ENCODE results near the gene MED15.
"Not testable (repeated sequence)": the region's sequence is repeated elsewhere in the genome, so short reads cannot be mapped to it uniquely, and the experiment has no call there.

The MED15 gene

GRCh38 chr22:20537983-20538382, 30.6 kb downstream of the MED15 start:
- Histone ChIP-seq H3K79me2 (ENCODE audit: insufficient read depth, low read length) (peaks cover 54% of the 10 kb centered on the region), H3K36me3 (ENCODE audit: insufficient read depth, low read length) (peaks cover 72% of the 10 kb centered on the region), H4K20me1 (ENCODE audit: insufficient read depth, low read length, poor library complexity, severe bottlenecking) (peaks cover 34% of the 10 kb centered on the region)

GRCh38 chr22:20538875-20539274, 31.5 kb downstream of the MED15 start:
- H3K9ac ChIP-seq (ENCODE audit: low read depth, low read length, poor library complexity, severe bottlenecking); H3K4me3 ChIP-seq (ENCODE audit: low read length, poor library complexity, severe bottlenecking); H3K4me2 ChIP-seq (ENCODE audit: low read depth, low read length, poor library complexity, severe bottlenecking); H3K4me1 ChIP-seq (ENCODE audit: insufficient read depth, low read length, poor library complexity, severe bottlenecking); H3K27me3 ChIP-seq (ENCODE audit: insufficient read depth, low read length, poor library complexity, severe bottlenecking); H3K9me2 ChIP-seq (replicated peaks; ENCODE audit: low read depth, low read length); H3K9me3 ChIP-seq (ENCODE audit: insufficient read depth, low read depth, low read length); H3F3A ChIP-seq (ENCODE audit: low read depth); H2AFZ ChIP-seq (ENCODE audit: low read length): not testable (repeated sequence)
- H3K36me3 ChIP-seq (ENCODE audit: insufficient read depth, low read length) = peaks cover 69% of the 10 kb centered on the region
- H3K79me2 ChIP-seq (ENCODE audit: insufficient read depth, low read length) = peaks cover 48% of the 10 kb centered on the region
- H4K20me1 ChIP-seq (ENCODE audit: insufficient read depth, low read length, poor library complexity, severe bottlenecking) = peaks cover 25% of the 10 kb centered on the region

More at GRCh38 chr22:20537983-20538382, 30.6 kb downstream of the MED15 start:
- Histone ChIP-seq H3K9ac (ENCODE audit: low read depth, low read length, poor library complexity, severe bottlenecking) (no peak overlapping the region), H3K4me2 (ENCODE audit: low read depth, low read length, poor library complexity, severe bottlenecking) (no peak overlapping the region), H3K9me3 (ENCODE audit: insufficient read depth, low read depth, low read length) (no peaks in the 10 kb centered on the region), H3F3A (ENCODE audit: low read depth) (no peaks in the 10 kb centered on the region), H3K4me1 (ENCODE audit: insufficient read depth, low read length, poor library complexity, severe bottlenecking) (peaks cover 4% of the 10 kb centered on the region), H3K4me3 (ENCODE audit: low read length, poor library complexity, severe bottlenecking) (no peak overlapping the region), H3K27me3 (ENCODE audit: insufficient read depth, low read length, poor library complexity, severe bottlenecking) (no peaks in the 10 kb centered on the region), H2AFZ (ENCODE audit: low read length) (no peak overlapping the region), H3K9me2 (replicated peaks; ENCODE audit: low read depth, low read length) (no peaks in the 10 kb centered on the region)
- TF ChIP-seq EZH2phosphoT487 (IDR thresholded peaks at IDR 0.05; ENCODE audit: borderline replicate concordance) (no peak), CTCF (conservative IDR thresholded peaks at IDR 0.05; ENCODE audit: low read length) (no peak)

- TF ChIP-seq EZH2phosphoT487 (IDR thresholded peaks at IDR 0.05; ENCODE audit: borderline replicate concordance) = no peak
- TF ChIP-seq CTCF (conservative IDR thresholded peaks at IDR 0.05; ENCODE audit: low read length) = no peak
- Histone ChIP-seq H3K79me2 (ENCODE audit: insufficient read depth, low read length) (peaks cover 52% of the 10 kb centered on the region), H3K4me2 (ENCODE audit: low read depth, low read length, poor library complexity, severe bottlenecking) (no peak overlapping the region), H3K4me1 (ENCODE audit: insufficient read depth, low read length, poor library complexity, severe bottlenecking) (no peaks in the 10 kb centered on the region), H3K9me2 (replicated peaks; ENCODE audit: low read depth, low read length) (no peaks in the 10 kb centered on the region), H3K36me3 (ENCODE audit: insufficient read depth, low read length) (peaks cover 78% of the 10 kb centered on the region), H2AFZ (ENCODE audit: low read length) (no peak overlapping the region), H4K20me1 (ENCODE audit: insufficient read depth, low read length, poor library complexity, severe bottlenecking) (peaks cover 24% of the 10 kb centered on the region), H3K9ac (ENCODE audit: low read depth, low read length, poor library complexity, severe bottlenecking) (no peak overlapping the region), H3K27me3 (ENCODE audit: insufficient read depth, low read length, poor library complexity, severe bottlenecking) (no peaks in the 10 kb centered on the region), H3K9me3 (ENCODE audit: insufficient read depth, low read depth, low read length) (no peaks in the 10 kb centered on the region), H3F3A (ENCODE audit: low read depth) (no peaks in the 10 kb centered on the region), H3K4me3 (ENCODE audit: low read length, poor library complexity, severe bottlenecking) (no peak overlapping the region)
Measured at GRCh38 chr22:20542055-20542454, 34.6 kb downstream of the MED15 start.

- H3K4me3 ChIP-seq (ENCODE audit: low read length, poor library complexity, severe bottlenecking) = no peak overlapping the region
- H2AFZ ChIP-seq (ENCODE audit: low read length) = no peak overlapping the region
- no peaks in the 10 kb centered on the region for H3K4me1 ChIP-seq (ENCODE audit: insufficient read depth, low read length, poor library complexity, severe bottlenecking)
- peaks cover 72% of the 10 kb centered on the region for H3K36me3 ChIP-seq (ENCODE audit: insufficient read depth, low read length)
- peaks cover 50% of the 10 kb centered on the region for H3K79me2 ChIP-seq (ENCODE audit: insufficient read depth, low read length)
- no peaks in the 10 kb centered on the region for H3F3A ChIP-seq (ENCODE audit: low read depth)
- H3K27me3 ChIP-seq (ENCODE audit: insufficient read depth, low read length, poor library complexity, severe bottlenecking) = no peaks in the 10 kb centered on the region
- no peaks in the 10 kb centered on the region for H3K9me3 ChIP-seq (ENCODE audit: insufficient read depth, low read depth, low read length)
- H4K20me1 ChIP-seq (ENCODE audit: insufficient read depth, low read length, poor library complexity, severe bottlenecking) = peaks cover 26% of the 10 kb centered on the region
- TF ChIP-seq CTCF (conservative IDR thresholded peaks at IDR 0.05; ENCODE audit: low read length) (no peak), EZH2phosphoT487 (IDR thresholded peaks at IDR 0.05; ENCODE audit: borderline replicate concordance) (no peak)
- H3K9me2 ChIP-seq (replicated peaks; ENCODE audit: low read depth, low read length) = no peaks in the 10 kb centered on the region
- no peak overlapping the region for H3K4me2 ChIP-seq (ENCODE audit: low read depth, low read length, poor library complexity, severe bottlenecking)
- no peak overlapping the region for H3K9ac ChIP-seq (ENCODE audit: low read depth, low read length, poor library complexity, severe bottlenecking)
Measured at GRCh38 chr22:20542736-20543135, 35.3 kb downstream of the MED15 start.

- not testable (repeated sequence) for H3K9me2 ChIP-seq (replicated peaks; ENCODE audit: low read depth, low read length); H3K9me3 ChIP-seq (ENCODE audit: insufficient read depth, low read depth, low read length); H3K9ac ChIP-seq (ENCODE audit: low read depth, low read length, poor library complexity, severe bottlenecking); H3K4me2 ChIP-seq (ENCODE audit: low read depth, low read length, poor library complexity, severe bottlenecking); H2AFZ ChIP-seq (ENCODE audit: low read length); H3F3A ChIP-seq (ENCODE audit: low read depth); H3K4me3 ChIP-seq (ENCODE audit: low read length, poor library complexity, severe bottlenecking); H3K27me3 ChIP-seq (ENCODE audit: insufficient read depth, low read length, poor library complexity, severe bottlenecking)
- Histone ChIP-seq H3K4me1 (ENCODE audit: insufficient read depth, low read length, poor library complexity, severe bottlenecking) (peaks cover 17% of the 10 kb centered on the region), H3K79me2 (ENCODE audit: insufficient read depth, low read length) (peaks cover 66% of the 10 kb centered on the region), H4K20me1 (ENCODE audit: insufficient read depth, low read length, poor library complexity, severe bottlenecking) (peaks cover 46% of the 10 kb centered on the region), H3K36me3 (ENCODE audit: insufficient read depth, low read length) (peaks cover 50% of the 10 kb centered on the region; the same call in 1 of the 2 replicates)
Measured at GRCh38 chr22:20545318-20545634, 37.9 kb downstream of the MED15 start.
